HG02852 (cell line): ENCODE results near the gene LSS.
"Not testable (repeated sequence)": the region's sequence is repeated elsewhere in the genome, so short reads cannot be mapped to it uniquely, and the experiment has no call there.

Source experiments
- ATAC-seq: cut with Tn5 transposase; IDR thresholded peaks from one replicate; pipeline ENCODE4 v1.9.1; 2021; ENCODE audit warnings: mild to moderate bottlenecking, moderate library complexity; ENCODE audit not compliant: unreplicated experiment

LSS gene

DNA sequence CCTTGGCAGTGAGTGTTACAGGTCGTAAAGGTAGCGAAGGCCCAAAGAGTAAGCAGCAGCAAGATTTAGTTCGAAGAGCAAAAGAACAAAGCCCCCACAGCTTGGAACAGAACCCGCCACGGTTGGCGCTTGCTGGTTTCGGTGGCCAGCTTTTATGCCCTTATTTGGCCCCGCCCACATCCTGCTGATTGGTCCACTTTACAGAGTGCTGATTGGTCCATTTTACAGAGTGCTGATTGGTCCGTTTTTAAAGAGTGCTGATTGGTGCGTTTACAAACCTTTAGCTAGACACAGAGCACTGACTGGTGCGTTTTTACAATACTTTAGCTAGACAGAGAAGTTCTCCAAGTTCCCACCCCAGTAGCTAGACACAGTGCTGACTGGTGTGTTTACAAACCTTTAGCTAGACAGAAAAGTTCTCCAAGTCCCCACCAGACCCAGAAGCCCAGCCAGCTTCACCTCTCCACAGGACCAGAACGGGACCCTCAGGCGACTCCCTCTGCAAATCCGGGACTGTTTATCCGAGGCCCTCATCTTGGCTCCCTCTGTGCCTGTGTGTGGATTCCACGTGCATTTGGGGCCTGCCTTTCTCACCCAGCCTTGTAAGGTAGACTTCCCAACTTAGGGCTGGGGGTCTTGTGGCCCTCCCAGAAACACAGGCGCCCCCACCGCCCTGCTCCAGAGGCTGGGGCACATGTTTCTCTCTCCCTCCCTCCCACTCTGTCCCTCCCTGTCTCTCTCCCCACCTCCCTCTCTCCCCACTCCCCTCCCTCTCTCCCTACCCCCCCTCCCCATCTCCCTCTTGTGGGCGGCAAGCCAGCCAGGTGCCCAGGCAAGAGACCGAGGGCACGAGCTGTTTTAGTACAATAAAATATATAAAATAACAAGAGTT lies 85.7 kb downstream of the LSS start:
- no peak for ATAC-seq

DNA sequence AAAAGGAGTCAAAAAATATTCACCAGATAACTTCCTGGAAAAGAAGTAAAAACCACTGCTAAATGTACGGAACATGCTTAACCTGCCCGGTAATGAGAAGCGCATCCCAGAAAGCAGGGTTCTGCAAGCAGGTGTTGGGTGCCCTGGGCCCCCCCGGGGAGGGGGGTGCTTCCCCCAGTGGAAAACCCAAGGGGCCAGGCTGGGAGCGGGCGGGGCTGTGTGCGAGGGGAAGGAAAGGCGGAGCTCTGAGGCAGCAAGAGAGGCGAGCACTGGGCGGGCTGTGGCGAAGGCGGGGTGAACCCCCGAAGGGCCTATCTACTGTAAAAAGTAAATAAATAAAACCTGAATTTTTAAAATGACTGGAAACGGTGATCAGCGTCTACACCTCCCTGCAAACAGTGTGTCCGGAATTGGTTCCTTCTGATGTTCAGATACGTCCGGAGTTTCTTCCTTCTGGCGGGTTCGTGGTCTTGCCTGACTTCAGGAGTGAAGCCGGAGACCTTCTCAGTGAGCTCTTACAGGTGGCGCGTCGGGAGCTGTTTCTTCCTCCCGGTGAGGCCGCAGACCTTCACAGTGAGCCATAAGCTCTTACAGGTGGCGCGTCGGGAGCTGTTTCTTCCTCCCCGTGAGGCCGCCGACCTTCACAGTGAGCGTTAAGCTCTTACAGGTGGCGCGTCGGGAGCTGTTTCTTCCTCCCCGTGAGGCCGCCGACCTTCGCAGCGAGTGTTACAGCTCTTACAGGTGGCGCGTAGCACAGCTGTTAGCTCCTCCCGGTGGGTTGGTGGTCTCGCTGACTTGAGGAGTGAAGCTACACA lies 86.6 kb downstream of the LSS start:
- no peak for ATAC-seq

DNA sequence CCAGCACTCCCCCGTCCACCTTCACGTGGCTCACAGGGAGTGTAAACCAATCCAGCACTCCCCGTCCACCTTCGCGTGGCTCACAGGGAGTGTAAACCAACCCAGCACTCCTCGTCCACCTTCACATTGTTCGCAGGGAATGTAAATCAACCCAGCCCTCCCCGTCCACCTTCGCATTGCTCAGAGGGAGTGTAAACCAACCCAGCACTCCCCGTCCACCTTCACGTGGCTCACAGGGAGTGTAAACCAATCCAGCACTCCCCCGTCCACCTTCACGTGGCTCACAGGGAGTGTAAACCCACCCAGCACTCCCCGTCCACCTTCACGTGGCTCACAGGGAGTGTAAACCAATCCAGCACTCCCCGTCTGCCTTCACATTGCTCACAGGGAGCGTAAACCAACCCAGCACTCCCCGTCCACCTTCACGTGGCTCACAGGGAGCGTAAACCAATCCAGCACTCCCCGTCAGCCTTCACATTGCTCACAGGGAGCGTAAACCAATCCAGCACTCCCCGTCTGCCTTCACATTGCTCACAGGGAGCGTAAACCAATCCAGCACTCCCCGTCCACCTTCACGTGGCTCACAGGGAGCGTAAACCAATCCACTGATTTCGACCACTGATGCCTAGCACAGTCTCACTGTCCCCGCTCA lies 88.1 kb downstream of the LSS start:
- not testable (repeated sequence) for ATAC-seq

DNA sequence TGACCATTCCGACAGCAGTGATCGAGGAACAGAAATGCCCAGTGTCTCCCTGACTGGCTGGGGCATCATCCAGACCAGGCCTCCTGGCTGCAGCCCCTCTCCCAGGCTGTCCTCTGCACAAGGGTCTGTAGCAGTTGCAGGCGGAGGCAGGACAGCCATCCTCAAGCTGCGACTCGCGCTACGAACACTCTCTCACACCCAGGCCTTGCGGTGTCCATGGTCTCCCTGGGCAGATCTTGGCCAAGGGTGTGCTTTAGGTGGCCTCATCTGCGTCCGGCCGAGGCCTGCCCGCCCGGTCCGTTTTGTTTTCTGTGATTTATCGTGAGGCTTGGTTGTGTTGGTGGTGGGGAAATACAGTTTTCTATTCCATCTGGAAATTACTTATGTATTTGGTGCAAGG lies 88.9 kb downstream of the LSS start:
- no peak for ATAC-seq

DNA sequence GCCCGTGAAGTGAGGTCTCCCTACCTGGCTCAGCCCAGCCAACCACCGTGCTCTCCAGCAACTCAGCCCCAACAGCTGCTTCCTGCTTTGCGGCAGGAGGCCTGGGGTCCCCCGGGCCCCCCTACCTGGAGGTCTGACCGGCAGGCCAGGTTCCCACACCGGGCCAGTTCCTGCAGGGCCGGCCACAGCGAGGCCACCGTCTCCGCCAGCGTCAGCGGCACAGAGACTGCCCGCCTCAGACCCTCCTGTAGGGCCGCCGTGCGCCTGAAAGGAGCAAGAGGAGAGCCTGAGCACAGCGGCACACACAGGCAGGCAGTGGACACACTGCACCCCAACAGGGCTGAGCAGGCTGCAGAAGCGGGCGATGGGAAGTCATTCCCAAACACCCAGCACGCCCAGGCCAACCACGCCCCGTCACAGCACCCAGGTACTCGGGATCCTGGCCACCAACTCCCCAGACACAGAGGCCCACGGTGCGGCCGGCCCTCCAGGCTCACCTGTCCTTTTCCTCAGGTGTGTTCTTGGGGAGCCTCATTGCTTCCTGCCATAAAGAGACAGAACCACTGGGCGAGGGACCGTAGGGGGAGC lies 90.1 kb downstream of the LSS start:
- no peak for ATAC-seq
